SK-N-SH (cell line): Measurements from ENCODE around the gene TNFAIP2. TPM values are rescaled to one million over a fixed set of nuclear protein-coding genes. Genes with fewer than 3 reads are reported as not detected.

Source experiments
- CTCF ChIA-PET: fragments of 300-600, 350-600 bp; formaldehyde crosslinking; extraction: SDS; loops from one replicate; lab custom pipeline; 2021; lab: Yijun Ruan, JAX
- POLR2A ChIA-PET: fragments of 350-600 bp; sonication (Branson Sonifier 250); formaldehyde crosslinking; extraction: SDS; loops from one replicate; lab custom pipeline; 2020; ENCODE audit warnings: antibody characterized with exemption, inconsistent platforms; lab: Yijun Ruan, JAX
- DNase-seq: peaks from one replicate; pipeline ENCODE4 v3.0.0; 2012
- H2AFZ ChIP-seq: fragments of 200-600 bp; sonication (generic); 2 replicates; pipeline ENCODE4 v1.8.1; 2016; ENCODE audit warnings: antibody characterized with exemption, mild to moderate bottlenecking, low read depth
- H3F3A ChIP-seq: fragments of 200-600 bp; sonication (generic); replicated peaks from 2 replicates; pipeline ENCODE3; 2016; ENCODE audit warnings: antibody characterized with exemption, mild to moderate bottlenecking; ENCODE audit not compliant: insufficient read depth
- H3K27ac ChIP-seq, 2 experiments: fragments of 200-500 bp in 1 of 2; fragments of 200-600 bp in 1 of 2; sonication (Bioruptor generic) in 1 of 2; sonication (generic), shearing (Covaris generic) in 1 of 2; 2 replicates each; pipeline versions ENCODE4 v1.5.1 to v1.6.1; 2014 to 2016; ENCODE audit warnings: low read depth in 2 of 2, inconsistent platforms in 1 of 2, low read length in 1 of 2, mild to moderate bottlenecking in 1 of 2, mixed read lengths in 1 of 2
- H3K27me3 ChIP-seq: fragments of 200-600 bp; sonication (generic), shearing (Covaris generic); 2 replicates; pipeline ENCODE4 v1.6.1; 2016; ENCODE audit warnings: mixed run types; ENCODE audit not compliant: insufficient read depth
- H3K36me3 ChIP-seq, 2 experiments: fragments of 200-500 bp in 1 of 2; fragments of 200-600 bp in 1 of 2; sonication (Bioruptor generic) in 1 of 2; sonication (generic) in 1 of 2; replicated peaks in 1 of 2; 2 replicates each; pipeline versions ENCODE3 to v1.5.1; 2014 to 2016; ENCODE audit warnings: low read length in 1 of 2, mild to moderate bottlenecking in 1 of 2; ENCODE audit not compliant: insufficient read depth in 2 of 2, control insufficient read depth in 1 of 2
- H3K4me1 ChIP-seq, 2 experiments: fragments of 200-500 bp in 1 of 2; fragments of 200-600 bp in 1 of 2; sonication (Bioruptor generic) in 1 of 2; sonication (generic), shearing (Covaris generic) in 1 of 2; 2 replicates each; pipeline versions ENCODE4 v1.5.1 to v1.6.1; 2014 to 2016; ENCODE audit warnings: low read depth in 1 of 2, low read length in 1 of 2, mixed run types in 1 of 2; ENCODE audit not compliant: insufficient read depth in 2 of 2, control insufficient read depth in 1 of 2
- H3K4me2 ChIP-seq: fragments of 200-600 bp; sonication (generic), shearing (Covaris generic); 2 replicates; pipeline ENCODE4 v1.6.1; 2017; ENCODE audit warnings: mixed run types
- H3K4me3 ChIP-seq, 2 experiments: fragments of 200-500 bp in 1 of 2; fragments of 200-600 bp in 1 of 2; sonication (Bioruptor generic) in 1 of 2; sonication (generic), shearing (Covaris generic) in 1 of 2; 2 replicates each; pipeline versions ENCODE4 v1.5.1 to v1.8.1; 2014 to 2016; ENCODE audit warnings: low read depth in 2 of 2, inconsistent platforms in 1 of 2, low read length in 1 of 2, mild to moderate bottlenecking in 1 of 2, mixed read lengths in 1 of 2, moderate library complexity in 1 of 2
- H3K79me2 ChIP-seq: fragments of 200-600 bp; sonication (generic); 2 replicates; pipeline ENCODE4 v1.8.1; 2017; ENCODE audit warnings: mild to moderate bottlenecking; ENCODE audit not compliant: insufficient read depth
- H3K9ac ChIP-seq: fragments of 200-600 bp; sonication (generic); 2 replicates; pipeline ENCODE4 v1.6.1; 2017; ENCODE audit warnings: mixed run types
- H3K9me2 ChIP-seq: fragments of 200-600 bp; sonication (generic); 2 replicates; pipeline ENCODE4 v1.6.1; 2017; ENCODE audit warnings: mixed run types
- H3K9me3 ChIP-seq: fragments of 200-600 bp; sonication (generic); 2 replicates; pipeline ENCODE4 v1.6.1; 2017; ENCODE audit warnings: mixed run types, mild to moderate bottlenecking, moderate library complexity
- H4K20me1 ChIP-seq: fragments of 200-600 bp; sonication (generic); 2 replicates; pipeline ENCODE4 v1.6.1; 2017; ENCODE audit warnings: mild to moderate bottlenecking, mixed run types; ENCODE audit not compliant: insufficient read depth
- EP300 ChIP-seq, 2 experiments: IDR thresholded peaks; 2 replicates each; pipeline versions ENCODE4 v1.4.0 to v1.6.1; 2012; ENCODE audit warnings: borderline replicate concordance in 1 of 2, low read depth in 1 of 2, low read length in 1 of 2
- EZH2phosphoT487 ChIP-seq: fragments of 200-600 bp; sonication (generic); IDR thresholded peaks from 2 replicates; pipeline ENCODE4 v1.6.1; 2017; ENCODE audit warnings: low read depth, mixed run types, mild to moderate bottlenecking, antibody characterized with exemption, moderate library complexity, borderline replicate concordance
- FOXM1 ChIP-seq: IDR thresholded peaks from 2 replicates; pipeline ENCODE4 v1.4.0; 2012; ENCODE audit warnings: low read depth, mild to moderate bottlenecking
- MEF2A ChIP-seq: IDR thresholded peaks from 2 replicates; pipeline ENCODE4 v1.4.0; 2012; ENCODE audit warnings: low read depth, borderline replicate concordance
- RFX5 ChIP-seq: IDR thresholded peaks from 2 replicates; pipeline ENCODE4 v1.6.1; 2012; ENCODE audit warnings: mild to moderate bottlenecking, improper control_type of control experiment, low read length
- RXRA ChIP-seq: IDR thresholded peaks from 2 replicates; pipeline ENCODE4 v1.4.0; 2012; ENCODE audit warnings: low read depth, mild to moderate bottlenecking, borderline replicate concordance
- SIN3A ChIP-seq: IDR thresholded peaks from 2 replicates; pipeline ENCODE4 v1.6.1; 2012; ENCODE audit warnings: low read depth, mild to moderate bottlenecking, low read length, moderate library complexity, borderline replicate concordance
- TAF1 ChIP-seq: IDR thresholded peaks from 2 replicates; pipeline ENCODE4 v1.6.1; 2012; ENCODE audit warnings: low read depth, mild to moderate bottlenecking, low read length, moderate library complexity, borderline replicate concordance
- TCF12 ChIP-seq: IDR thresholded peaks from 2 replicates; pipeline ENCODE4 v1.4.0; 2012
- YY1 ChIP-seq: IDR thresholded peaks from 2 replicates; pipeline ENCODE4 v1.4.0; 2012; ENCODE audit warnings: low read depth, mild to moderate bottlenecking
- WGBS: methylation state at CpG from one replicate; pipeline ENCODE4 v1.1.6; 2017; ENCODE audit warnings: low lambda C conversion rate; 5-methylcytosine and 5-hydroxymethylcytosine counted together
- polyA plus RNA-seq, 3 experiments: library from polyadenylated mRNA; depleted of rRNA; stranded (reverse); fragments of >200 nt; gene quantifications; 2 replicates each; pipeline ENCODE4 v1.2.3, GENCODE V29; 2012
- TF ChIP-seq, protein P1 (sequence below): IDR thresholded peaks from 2 replicates; pipeline ENCODE4; 2012
- TF ChIP-seq, protein P2 (sequence below): IDR thresholded peaks from 2 replicates; pipeline ENCODE4 v1.4.0; 2012; ENCODE audit warnings: low read depth, borderline replicate concordance
- TF ChIP-seq, protein P3 (sequence below): IDR thresholded peaks from 2 replicates; pipeline ENCODE4 v1.6.1; 2012; ENCODE audit warnings: mild to moderate bottlenecking, low read depth, low read length, moderate library complexity

Gene TNFAIP2
- polyA plus RNA-seq, 1 of the 3 experiments (the other 2 are of a cell fraction), result 16.0 TPM

DNA sequence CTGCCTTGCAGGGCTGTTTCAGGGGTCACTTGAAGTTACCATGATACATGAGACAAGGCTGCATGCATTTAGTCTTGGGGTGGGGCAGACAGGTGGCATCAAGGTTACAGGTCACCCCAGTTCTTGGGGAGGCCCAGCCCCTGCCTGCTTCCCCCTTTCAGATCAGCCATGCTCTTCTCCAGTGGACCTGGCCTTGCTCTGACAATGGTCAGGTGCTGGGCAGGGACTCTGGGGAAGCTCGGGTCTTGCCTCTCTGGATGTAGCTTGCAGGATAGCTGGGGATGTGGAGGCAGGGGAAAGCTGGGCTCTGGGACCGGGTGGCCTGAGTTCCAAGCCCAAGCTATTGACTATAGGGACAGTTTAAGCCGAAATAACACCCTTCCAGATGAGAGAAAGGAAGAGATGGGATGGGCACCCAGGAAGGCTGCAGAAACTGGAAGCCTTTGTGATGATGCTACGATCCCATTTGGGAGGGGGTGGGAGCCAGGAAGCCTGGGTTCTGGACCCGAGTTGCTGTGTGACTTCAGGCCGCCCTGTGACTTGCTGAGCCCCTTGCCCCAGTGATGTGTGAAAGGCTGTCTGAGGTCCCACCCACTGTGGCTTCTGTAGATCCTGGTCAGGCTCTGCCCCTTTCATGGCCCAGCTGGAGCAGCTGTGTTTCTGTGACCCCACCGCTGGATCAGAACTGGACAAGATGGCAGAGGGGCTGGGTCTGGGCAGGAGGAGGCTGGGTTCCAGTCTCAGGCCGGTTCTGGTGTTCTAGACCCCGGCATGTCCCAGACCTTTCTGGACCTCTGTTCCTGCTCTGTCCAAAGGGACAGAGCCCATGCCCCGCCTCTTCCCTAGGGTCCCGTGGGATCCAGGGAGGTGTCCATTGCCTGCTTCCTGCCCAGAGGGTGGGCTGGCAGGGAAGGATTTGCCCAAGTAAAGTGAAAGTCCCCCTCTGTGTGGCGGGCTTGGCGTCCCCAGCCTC is 2.1 kb downstream of the TNFAIP2 start:
- no peaks in the 10 kb centered on the region for H3K9me3 ChIP-seq
- peaks cover 9% of the 10 kb centered on the region for H3F3A ChIP-seq
- no peak for DNase-seq
- no peak overlapping the region for H2AFZ ChIP-seq
- no peaks in the 10 kb centered on the region for H3K9me2 ChIP-seq
- no peak overlapping the region for H3K4me2 ChIP-seq
- TF ChIP-seq EP300 (IDR thresholded peaks at IDR 0.05; ENCODE audit: borderline replicate concordance in 1 of 2, low read depth in 1 of 2, low read length in 1 of 2) (no peak), RFX5 (no peak), SIN3A (no peak), TAF1 (no peak), FOXM1 (no peak), EZH2phosphoT487 (no peak), RXRA (no peak), TCF12 (no peak), YY1 (no peak), MEF2A (no peak)
- TF ChIP-seq, protein P1, sequence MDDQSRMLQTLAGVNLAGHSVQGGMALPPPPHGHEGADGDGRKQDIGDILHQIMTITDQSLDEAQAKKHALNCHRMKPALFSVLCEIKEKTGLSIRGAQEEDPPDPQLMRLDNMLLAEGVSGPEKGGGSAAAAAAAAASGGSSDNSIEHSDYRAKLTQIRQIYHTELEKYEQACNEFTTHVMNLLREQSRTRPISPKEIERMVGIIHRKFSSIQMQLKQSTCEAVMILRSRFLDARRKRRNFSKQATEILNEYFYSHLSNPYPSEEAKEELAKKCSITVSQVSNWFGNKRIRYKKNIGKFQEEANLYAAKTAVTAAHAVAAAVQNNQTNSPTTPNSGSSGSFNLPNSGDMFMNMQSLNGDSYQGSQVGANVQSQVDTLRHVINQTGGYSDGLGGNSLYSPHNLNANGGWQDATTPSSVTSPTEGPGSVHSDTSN, result no peak
- TF ChIP-seq, protein P2, sequence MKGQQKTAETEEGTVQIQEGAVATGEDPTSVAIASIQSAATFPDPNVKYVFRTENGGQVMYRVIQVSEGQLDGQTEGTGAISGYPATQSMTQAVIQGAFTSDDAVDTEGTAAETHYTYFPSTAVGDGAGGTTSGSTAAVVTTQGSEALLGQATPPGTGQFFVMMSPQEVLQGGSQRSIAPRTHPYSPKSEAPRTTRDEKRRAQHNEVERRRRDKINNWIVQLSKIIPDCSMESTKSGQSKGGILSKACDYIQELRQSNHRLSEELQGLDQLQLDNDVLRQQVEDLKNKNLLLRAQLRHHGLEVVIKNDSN, result no peak
- TF ChIP-seq, protein P3, sequence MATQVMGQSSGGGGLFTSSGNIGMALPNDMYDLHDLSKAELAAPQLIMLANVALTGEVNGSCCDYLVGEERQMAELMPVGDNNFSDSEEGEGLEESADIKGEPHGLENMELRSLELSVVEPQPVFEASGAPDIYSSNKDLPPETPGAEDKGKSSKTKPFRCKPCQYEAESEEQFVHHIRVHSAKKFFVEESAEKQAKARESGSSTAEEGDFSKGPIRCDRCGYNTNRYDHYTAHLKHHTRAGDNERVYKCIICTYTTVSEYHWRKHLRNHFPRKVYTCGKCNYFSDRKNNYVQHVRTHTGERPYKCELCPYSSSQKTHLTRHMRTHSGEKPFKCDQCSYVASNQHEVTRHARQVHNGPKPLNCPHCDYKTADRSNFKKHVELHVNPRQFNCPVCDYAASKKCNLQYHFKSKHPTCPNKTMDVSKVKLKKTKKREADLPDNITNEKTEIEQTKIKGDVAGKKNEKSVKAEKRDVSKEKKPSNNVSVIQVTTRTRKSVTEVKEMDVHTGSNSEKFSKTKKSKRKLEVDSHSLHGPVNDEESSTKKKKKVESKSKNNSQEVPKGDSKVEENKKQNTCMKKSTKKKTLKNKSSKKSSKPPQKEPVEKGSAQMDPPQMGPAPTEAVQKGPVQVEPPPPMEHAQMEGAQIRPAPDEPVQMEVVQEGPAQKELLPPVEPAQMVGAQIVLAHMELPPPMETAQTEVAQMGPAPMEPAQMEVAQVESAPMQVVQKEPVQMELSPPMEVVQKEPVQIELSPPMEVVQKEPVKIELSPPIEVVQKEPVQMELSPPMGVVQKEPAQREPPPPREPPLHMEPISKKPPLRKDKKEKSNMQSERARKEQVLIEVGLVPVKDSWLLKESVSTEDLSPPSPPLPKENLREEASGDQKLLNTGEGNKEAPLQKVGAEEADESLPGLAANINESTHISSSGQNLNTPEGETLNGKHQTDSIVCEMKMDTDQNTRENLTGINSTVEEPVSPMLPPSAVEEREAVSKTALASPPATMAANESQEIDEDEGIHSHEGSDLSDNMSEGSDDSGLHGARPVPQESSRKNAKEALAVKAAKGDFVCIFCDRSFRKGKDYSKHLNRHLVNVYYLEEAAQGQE, result no peak
- H3K36me3 ChIP-seq, result no peaks in the 10 kb centered on the region
- ChIA-PET POLR2A (no interaction called here), CTCF (interaction anchor here (0.9 to 8.9 kb wide), 7 partner anchors 13 to 167 kb away, joined by 3 to 132 read pairs (median 4); no protein-coding TSS in a partner anchor)
- no peak overlapping the region for H3K4me3 ChIP-seq
- no peak overlapping the region for H3K9ac ChIP-seq
- 88% methylated on average over 9 of the region's 13 CpGs for WGBS
- no peaks in the 10 kb centered on the region for H3K27me3 ChIP-seq
- no peaks in the 10 kb centered on the region for H3K79me2 ChIP-seq
- no peaks in the 10 kb centered on the region for H4K20me1 ChIP-seq
- peaks cover 33 to 46% of the 10 kb centered on the region in 2 experiments for H3K4me1 ChIP-seq
- H3K27ac ChIP-seq, result no peak overlapping the region
